GM06990 (cell line): ENCODE results near the gene GLIS1.

Experiments used
- DNase-seq: peaks from one replicate; pipeline ENCODE4 v3.0.0-alpha.2; 2011; ENCODE audit not compliant: insufficient read length; ENCODE audit errors: extremely low read depth
- H3K27me3 ChIP-seq: replicated peaks from 2 replicates; pipeline ENCODE4 v1.6.0; 2011; ENCODE audit warnings: low read length; ENCODE audit not compliant: control insufficient read depth, insufficient read depth
- H3K36me3 ChIP-seq: 2 replicates; pipeline ENCODE4 v1.5.1; 2011; ENCODE audit warnings: low read length; ENCODE audit not compliant: control insufficient read depth, insufficient read depth
- H3K4me3 ChIP-seq: replicated peaks from 2 replicates; pipeline ENCODE4 v1.5.1; 2011; ENCODE audit warnings: low read depth, mild to moderate bottlenecking, control low read depth, low read length
- CTCF ChIP-seq: IDR thresholded peaks from 2 replicates; pipeline ENCODE4 v1.5.1; 2011; ENCODE audit warnings: low read length, control low read depth, mild to moderate bottlenecking, inconsistent platforms; ENCODE audit not compliant: insufficient read depth, poor library complexity, severe bottlenecking

The GLIS1 gene

GRCh38 chr1:53732912-53733317 lies 6.0 kb downstream of the GLIS1 start:
- Histone ChIP-seq H3K27me3 (peaks cover 3% of the 10 kb centered on the region), H3K4me3 (no peak overlapping the region), H3K36me3 (no peaks in the 10 kb centered on the region)
- TF ChIP-seq CTCF: no peak
- DNase-seq: no peak

GRCh38 chr1:53732409-53732808 lies 6.6 kb downstream of the GLIS1 start:
- DNase-seq: no peak
- TF ChIP-seq CTCF: no peak
- no peak overlapping the region for H3K4me3 ChIP-seq
- H3K36me3 ChIP-seq: no peaks in the 10 kb centered on the region
- peaks cover 3% of the 10 kb centered on the region for H3K27me3 ChIP-seq

- H3K4me3 ChIP-seq: no peak overlapping the region
- no peak for DNase-seq
- no peak for TF ChIP-seq CTCF
- no peaks in the 10 kb centered on the region for H3K36me3 ChIP-seq
- H3K27me3 ChIP-seq: peaks cover 3% of the 10 kb centered on the region
Measured at GRCh38 chr1:53731779-53732305, 7.1 kb downstream of the GLIS1 start.

- peaks cover 3% of the 10 kb centered on the region for H3K27me3 ChIP-seq
- no peaks in the 10 kb centered on the region for H3K36me3 ChIP-seq
- TF ChIP-seq CTCF: no peak
- no peak overlapping the region for H3K4me3 ChIP-seq
- DNase-seq: no peak
Measured at GRCh38 chr1:53731043-53731600, 7.8 kb downstream of the GLIS1 start.

GRCh38 chr1:53730224-53730865 lies 8.6 kb downstream of the GLIS1 start:
- Histone ChIP-seq H3K4me3 (no peak overlapping the region), H3K36me3 (no peaks in the 10 kb centered on the region), H3K27me3 (no peaks in the 10 kb centered on the region; the same call in 1 of the 2 replicates)
- TF ChIP-seq CTCF: no peak
- no peak for DNase-seq
